NCI-H1930 (cell line): ENCODE measurements around the gene CCNG2.
"Not testable (repeated sequence)": the region's sequence is repeated elsewhere in the genome, so short reads cannot be mapped to it uniquely, and the experiment has no call there.

Experiments used
- DNase-seq, 2 experiments: peaks; one replicate each; lab custom pipeline; 2025; lab: John Stamatoyannopoulos, UW

Gene CCNG2, protein sequence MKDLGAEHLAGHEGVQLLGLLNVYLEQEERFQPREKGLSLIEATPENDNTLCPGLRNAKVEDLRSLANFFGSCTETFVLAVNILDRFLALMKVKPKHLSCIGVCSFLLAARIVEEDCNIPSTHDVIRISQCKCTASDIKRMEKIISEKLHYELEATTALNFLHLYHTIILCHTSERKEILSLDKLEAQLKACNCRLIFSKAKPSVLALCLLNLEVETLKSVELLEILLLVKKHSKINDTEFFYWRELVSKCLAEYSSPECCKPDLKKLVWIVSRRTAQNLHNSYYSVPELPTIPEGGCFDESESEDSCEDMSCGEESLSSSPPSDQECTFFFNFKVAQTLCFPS

DNA sequence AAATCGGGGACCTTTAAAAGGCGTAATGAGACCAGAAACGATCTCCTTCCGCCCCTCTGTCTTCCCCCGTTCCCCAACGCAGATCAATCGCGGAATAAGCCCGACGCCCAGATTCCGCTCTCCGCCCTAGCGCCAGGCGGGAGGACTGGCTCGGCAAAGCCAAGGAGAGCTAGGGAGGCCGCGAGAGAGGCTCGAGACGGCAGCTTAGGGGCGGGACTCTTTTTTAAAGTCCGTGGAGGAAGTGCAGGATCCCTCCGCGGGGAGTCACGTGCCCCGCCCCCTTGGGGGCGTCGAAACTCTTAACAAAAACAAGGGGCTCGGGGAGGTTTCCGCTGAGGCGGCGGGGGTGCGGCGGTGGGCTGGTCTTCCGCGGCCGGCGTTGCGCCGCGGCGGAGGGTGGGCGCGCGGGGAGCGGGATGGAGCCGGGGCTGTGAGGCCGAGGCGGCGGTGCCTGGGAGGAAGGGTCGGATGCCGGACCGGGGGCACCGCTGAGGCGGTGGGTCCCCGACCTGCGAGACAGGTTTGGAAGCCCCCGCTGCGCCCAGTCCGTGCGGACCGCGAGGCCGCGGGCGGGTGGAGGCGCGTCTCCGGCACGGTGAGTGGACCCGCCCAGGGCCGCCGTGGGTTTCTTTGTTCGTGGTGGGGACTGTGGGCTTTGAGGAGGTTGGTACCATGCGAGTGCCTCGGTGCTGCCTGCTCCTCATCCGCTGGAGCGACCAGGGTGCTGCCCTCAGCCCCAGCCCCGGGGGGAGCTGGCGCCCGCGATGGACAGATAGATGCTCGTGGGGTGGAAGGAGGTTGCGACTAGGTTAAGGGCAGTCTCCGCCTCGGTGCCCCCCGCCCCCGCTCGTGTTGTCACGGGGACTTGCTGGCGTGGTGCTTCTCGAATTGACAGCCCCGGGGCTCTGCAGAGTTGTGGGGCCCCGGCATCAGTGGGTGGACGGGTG, at the start of gene CCNG2:
TSS of gene CCNG2 (plus strand) at position 296 of the 947 bp plus-strand sequence. CDS start 1,326 bp downstream, outside the sequence.
- DNase-seq: peak; percentile 89 to 93

DNA sequence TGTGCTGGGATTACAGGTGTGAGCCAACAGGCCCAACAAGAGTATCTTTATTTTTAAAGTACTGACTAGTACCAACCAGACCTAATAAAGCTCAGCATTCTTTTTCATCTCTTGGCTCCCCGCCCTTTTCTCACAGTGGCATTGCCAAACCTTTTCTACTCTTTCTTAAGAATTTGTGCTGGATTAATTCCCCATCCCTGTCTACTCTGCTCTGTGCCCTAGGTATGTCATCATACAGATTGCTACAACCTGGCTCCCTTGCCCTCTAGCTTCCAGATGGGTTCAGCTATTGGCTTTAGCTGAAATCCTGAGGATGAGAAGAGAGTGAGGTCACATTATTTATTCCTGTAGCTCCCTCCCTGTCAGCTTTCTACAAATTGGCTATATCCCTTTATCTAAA, 46.3 kb upstream of the CCNG2 start:
- no peak for DNase-seq

DNA sequence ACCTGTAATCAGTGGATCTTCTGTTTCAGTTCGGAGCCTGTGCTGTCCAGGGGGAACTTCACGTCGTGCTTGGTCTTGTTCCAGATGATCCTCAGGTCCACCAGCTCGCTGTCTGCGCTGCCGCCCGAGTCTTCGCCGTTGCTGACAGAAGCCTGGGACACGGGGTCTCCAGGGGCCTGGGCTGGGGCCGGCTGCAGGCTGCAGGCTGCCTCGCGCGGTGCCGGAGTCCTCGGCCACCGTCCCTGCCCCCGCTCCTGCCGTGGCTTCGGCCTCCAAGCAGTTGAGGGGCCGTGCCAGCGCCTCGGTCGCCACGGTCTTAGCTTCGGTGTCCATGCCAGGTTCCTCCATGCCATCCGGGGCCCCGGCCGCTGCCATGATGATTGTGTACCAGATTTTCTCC, 43.9 kb upstream of the CCNG2 start:
- no peak for DNase-seq

DNA sequence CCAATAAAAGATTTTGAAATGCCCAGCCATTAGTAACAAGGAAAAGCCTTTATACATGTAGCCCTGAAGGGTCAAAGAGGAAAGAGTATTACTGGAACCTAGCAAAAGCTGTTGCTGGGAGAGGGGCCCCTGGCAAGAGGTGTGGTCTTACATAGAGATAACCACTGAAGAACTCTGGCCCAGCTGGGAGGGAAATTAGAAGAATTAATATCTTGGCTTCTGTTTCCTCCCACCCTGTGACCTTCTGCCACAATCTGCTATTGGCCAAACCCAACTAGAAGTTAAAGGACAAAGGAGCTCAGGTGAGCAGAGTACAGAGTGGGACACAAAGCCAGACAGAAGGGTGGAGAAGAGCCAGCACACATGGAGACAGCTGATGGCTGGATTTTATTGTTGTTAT, 39.3 kb upstream of the CCNG2 start:
- no peak for DNase-seq

DNA sequence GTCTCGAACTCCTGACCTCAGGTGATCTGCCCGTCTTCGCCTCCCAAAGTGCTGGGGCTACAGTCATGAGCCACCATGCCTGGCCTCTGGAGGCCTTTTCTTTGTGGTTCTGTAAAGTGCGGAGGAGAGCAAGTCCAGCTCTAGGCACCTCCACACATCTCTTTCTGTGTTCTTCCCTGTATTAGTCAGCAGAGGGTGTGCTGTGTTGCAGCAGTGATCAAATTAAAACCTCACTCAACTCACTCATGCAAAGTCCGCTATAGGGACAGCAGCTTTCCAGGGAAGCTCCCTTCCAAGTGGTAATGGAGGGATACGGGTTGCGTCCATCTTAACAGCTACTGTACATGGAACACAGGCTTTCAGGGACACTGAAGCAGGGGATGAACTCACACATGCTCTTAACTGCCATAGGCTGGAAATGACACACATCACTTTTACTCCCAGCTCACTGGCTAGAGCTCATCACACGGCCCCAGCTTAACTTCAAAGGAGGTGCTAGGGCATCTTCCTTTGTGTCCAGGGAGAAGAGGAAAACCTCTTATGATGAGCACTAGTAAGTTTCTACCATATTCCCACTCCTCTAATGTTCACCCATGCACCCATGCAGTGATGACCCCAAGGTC, 36.0 kb upstream of the CCNG2 start:
- no peak for DNase-seq

DNA sequence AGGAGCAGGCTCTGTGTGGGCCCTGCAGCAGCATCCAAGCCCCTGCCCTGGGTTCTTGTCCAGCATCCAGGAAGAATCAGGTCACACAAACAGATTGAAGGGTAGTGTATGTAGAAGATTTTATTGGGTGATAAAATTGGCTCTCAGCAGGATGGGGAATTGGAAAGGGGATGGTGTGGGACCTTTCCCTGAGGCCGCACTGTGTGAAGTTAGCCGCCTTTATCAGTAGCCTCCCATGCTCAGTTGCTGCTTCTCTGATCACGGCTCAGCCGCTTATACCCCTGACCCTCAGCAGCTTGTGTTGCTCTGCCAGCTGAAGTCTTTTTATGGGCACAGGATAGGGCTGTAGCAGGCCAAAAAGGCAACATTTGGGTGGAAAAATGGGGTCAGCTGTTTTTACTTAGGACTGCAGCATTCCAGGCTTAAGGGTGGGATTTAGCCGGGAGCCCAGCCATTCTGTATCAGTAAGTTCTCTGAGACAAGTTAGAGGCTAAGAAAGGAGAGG, 35.2 kb upstream of the CCNG2 start:
- DNase-seq: no peak

DNA sequence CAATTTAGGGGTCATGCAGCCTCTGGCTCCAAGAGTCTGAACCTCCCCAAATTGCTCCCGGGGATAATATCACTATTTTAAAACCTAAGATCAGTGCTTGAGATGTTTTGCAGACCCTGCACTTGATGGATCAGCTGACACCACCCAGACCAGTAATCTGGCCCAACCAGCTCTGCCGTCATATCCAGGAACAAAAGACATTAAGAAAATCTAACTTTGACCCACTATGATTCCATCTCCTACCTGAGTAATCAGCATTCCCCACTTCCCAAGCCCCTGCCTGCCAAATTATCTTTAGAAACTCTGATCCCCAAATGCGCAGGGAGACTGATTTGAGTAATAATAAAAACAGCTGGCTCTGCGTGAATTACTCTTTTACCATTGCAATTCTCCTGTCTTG, 34.4 kb upstream of the CCNG2 start:
- no peak for DNase-seq

DNA sequence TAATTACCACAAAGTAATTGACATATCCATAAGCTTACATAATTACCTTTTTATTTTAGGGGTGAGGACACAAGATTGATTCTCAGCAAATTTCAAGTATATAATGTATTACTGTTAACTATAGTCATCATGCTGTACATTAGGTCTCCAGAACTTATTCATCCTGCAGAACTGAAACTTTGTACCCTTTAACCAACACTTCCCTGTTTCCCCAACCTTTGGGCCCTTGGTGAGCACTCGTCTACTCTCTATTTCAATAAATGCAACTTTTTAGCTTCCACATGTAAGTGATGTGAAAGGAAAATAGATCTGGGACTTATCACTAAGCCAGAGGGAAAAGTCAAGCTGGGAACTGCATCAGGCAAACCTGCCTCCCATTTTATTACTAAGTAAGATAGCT, 33.6 kb upstream of the CCNG2 start:
- no peak for DNase-seq

DNA sequence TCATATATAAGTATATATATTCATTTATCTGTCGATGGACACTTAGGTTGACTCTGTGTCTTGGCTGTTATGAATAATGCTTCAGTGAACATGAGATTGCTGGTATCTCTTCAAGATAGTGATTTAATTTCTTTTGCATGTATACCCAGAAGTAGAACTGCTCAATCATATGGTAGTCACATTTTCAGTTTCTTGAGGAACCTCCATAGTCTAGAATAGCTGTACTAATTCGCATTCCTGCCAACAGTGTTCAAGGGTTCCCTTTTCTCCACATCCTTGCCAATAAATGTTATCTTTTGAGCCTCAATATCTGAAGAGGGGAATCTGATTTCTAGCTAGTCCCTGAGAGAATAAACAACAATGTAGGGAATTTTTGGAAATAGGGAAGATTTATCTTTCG, 32.4 kb upstream of the CCNG2 start:
- DNase-seq: no peak

DNA sequence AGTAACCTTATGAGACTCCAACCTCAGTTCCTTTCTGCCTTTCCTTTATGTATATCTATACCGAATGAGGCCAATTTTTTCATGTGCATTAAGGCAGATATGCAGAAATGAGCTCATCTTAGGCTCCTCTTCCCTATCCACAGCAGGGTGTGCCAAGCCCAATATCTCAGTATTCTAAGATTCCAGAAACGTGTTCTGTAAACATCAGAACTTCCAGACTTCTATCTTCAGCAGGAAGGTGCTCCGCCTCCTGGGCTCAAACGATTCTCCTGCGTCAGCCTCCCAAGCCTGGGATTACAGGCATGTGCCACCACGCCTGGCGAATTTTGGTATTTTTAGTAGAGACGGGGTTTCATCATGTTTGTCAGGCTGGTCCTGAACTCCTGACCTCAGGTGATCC, 31.0 kb upstream of the CCNG2 start:
- DNase-seq: no peak

DNA sequence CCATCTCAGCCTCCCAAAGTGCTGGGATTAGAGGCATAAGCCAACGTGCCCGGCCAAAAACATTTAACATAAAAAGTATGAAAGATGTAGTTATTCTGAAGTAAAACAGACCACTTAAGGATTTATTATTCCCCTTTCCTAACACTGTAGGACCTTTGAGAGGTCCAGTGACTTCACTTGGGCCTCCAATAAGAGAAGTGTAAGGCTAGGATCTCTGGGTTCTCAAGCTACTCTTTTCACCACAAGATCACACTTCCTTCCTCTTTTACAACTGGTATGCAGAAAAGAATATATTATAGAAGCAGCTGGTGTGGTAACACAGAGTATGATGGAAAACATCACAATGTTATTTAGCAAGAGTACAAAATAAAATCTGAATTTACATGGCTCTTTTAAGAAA, 30.2 kb upstream of the CCNG2 start:
- DNase-seq: no peak

DNA sequence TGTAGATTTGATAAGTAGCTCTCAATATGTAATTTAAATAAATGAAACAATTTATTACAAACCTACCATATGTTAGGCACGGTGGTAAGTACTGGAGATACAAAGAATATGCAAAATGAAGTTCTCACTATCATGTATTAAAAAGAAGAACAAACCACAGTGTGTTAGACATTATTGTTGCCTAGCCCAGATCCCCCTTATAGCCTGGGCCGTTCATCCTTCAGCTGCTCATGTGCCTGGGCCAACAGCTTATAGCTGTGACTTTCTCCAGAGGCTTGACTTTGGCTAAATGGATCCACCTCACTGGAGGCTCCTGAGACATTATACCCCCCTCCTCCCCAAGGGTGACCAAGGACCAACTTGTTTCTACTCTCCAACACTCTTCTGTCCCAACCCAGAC, 29.8 kb upstream of the CCNG2 start:
- no peak for DNase-seq

DNA sequence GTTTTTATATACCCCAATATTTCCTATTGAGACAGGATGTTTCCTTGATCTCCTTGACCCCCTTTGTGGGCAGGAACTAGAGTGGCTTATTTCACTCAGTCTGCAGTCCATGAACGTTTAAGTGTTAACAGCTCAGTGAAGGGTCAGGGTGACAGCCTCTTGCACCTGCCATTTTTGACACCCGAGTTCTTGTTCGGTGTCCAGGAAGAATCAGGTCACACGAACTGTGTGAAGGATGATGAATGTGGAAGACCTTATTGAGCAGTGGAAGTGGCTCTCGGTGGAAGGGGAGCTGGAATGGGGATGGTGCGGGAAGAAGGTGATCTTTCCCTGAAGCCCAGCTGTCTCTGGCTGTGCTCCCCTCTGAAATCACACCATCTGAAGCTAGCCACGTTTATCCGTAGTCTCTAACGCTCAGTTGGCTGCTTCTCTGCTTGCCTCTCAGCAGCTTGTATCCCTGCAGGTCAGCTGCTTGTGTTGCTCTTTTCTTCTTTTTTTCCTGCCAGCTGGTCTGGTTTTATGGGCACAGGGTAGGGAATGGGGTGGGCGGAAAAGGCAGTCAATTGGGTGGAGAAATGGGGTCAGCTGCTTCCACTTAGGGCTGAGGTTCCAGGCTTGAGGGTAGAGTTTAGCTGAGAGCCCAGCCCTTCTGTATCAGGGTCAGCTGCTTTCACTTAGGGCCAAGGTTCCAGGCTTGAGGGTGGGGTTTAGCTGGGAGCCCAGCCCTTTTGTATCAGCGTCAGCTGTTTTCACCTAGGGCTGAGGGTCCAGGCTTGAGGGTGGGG, 29.0 kb upstream of the CCNG2 start:
- no peak for DNase-seq

DNA sequence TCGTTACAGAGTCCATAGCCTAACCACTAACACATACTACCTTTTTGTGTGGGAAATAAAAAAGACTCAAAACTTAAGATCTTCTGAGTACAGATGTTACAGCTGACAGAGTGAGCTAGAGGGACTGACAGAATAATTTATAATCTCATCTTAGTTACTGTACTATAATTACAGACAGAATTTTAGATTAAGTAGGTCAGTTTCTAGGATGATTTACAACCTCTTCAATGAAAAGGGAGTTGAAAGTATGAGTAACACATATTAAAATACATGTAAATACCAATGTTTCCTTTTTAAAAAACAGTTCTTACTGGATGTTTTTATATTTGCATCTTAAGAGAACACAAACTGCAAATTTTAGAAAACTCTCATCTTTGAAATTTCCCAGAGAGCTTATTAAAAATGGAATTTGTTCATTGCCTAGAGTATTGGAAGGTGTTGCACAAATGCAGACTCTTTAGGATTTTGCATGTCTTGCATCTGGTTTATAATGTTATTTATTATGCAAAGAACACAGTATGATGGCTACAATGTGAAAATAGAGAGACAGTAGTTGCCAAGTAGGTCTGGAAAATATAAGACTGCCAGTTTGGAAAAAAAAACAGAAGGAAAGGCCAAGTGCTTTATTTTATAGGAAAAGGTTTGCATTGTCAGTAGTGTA, 24.2 kb upstream of the CCNG2 start:
- no peak for DNase-seq

DNA sequence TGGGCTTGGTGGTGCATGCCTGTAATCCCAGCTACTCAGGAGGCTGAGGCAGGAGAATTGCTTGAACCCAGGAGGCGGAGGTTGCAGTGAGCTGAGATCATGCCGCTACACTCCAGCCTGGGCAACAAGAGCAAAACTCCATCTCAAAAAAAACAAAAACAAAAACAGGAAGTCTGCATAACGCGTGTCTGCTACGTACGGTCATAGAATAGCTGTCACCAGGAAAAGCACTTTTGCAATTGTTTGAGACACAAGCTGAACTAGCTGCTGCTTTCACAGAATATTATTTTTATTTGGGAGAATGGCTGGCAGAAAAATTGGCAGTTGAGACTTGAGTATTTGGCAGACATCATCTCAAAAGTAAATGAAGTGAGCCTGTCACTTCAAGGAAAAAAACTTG, 19.6 kb upstream of the CCNG2 start:
- not testable (repeated sequence) for DNase-seq

DNA sequence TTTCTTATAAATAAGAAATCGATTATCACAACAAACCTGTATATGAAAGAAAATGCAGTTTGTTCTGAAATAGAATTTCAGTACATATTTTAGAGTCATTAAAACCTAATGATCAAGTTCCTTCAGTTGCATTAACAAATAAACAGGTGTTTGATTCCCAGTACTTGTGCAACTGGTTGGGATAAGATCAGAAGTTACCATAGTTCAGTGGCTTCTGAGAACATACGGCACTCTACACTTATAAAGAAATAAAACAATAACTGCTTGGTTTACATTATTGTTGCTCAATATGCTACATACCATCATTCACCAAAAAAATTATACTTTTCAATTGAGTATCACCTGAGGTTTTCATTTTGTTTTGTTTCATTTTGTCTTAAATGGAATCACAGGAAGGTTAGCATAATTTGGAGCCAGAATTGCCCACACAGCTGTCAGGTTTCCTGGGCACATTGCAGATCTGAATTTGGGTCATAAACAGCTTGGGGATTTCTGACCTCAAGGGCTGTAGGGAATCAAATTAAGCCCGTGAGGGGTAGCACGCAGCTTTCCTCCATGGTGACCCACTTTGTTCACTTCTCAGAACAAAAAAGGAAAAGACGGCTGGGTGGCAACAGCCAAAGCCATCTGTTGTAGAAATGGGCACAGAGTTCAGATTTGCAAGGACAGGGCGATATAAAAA, 14.9 kb upstream of the CCNG2 start:
- DNase-seq: no peak

DNA sequence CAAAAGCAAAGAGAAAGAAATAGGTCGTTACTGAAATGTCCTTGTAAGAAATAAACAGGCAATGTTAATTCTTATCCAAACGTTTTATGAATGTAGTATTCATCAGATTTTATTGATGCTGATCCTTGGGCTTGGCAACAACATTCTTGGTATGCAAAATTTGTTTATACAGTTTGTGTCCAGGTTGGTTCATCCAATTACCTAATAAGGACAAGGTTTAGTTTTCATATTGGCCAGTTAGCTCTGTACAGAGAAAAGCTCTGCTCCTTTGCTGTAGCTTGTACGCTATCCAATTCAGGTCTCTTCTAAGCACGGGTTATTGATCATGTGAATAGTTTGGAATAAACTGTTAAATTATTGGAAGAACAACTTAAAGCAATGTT, 14.4 kb upstream of the CCNG2 start:
- no peak for DNase-seq

DNA sequence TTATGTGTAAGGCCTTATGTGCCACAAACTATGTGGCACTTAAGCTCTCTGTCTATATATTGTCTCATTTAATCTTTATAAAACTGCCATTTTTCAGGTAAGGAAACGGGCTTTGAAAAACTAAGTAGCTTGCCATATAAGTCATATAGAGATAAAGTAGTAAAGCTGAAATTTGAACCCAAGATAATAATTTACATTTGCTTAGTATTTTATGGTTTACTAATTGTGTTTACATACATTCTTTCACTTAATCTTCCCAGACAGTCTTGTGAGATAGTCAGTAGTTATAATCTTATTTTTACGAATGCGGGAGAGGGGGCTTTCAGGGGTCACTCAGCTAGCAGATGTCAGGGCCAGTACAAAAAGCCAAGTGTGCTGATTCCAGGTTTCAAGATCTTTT, 13.9 kb upstream of the CCNG2 start:
- no peak for DNase-seq

DNA sequence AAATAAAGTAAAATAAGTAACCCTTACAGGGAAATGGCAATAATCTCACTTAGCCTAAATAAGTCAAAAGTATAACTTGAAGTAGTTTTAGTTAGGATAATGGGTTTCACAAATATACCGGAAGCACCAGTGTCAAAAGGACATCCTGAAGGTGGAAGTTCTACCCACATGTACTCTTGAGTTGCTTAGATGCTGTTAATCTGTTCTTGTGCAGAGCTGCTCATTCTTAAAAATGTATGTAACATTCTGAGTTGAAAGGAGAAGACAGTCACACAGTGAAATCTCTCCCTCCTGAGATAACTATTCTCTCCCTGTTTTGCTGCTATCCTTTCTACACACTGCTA, 11.2 kb upstream of the CCNG2 start:
- DNase-seq: no peak

DNA sequence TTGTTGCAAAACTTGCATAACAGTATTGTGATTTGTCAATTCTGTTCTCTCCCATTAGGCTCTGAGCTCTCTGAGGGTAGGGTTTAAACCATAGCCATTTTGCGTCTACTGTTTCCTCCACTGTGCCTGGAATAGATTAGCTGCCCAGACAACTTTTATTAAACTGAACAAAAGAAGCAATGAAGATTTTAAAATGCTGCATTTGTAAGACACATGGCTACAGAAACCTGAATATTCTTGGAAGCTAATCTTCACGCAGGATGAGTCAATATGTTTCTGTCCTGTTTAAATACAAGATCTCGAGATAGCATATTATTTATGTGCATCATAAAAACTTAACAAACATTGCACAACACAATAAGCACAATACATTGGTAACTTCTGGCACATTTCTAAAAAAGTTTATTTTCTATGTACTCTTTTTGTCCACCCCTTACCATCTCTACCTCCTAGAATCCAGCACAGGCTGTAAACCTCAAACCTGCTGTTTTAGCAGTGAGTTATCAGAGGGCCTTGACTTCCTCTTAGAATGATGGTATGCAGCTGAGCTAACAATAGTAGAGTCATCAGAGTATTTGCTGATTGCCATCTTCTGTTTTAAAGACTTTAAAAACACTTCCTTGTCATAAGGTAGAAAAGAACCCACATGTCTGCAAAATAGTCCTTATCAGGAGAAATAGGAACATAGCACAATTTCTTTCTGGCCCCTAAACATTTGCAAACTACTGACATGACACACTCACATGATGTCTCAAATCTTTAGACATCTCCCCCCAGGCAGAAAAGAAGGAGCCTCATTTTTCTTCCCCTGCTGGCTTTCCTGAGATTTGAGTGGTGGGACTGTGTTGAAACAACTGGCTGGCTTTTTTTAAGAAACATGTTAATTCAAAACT, 10.6 kb upstream of the CCNG2 start:
- DNase-seq: no peak
